Glomerular endothelial cell (primary cell): ENCODE data around the gene FGF18. TPM values are rescaled to one million over a fixed set of nuclear protein-coding genes. Genes with fewer than 3 reads are reported as not detected.

ENCODE experiments used
- DNase-seq: peaks from one replicate; pipeline ENCODE4 v3.0.0-alpha.2; 2011; ENCODE audit warnings: low read depth, low spot score; ENCODE audit errors: extremely low read depth
- total RNA-seq: library from RNA; depleted of rRNA; stranded (reverse); fragments of >200 nt; gene quantifications from 2 replicates; pipeline ENCODE4 v1.2.3, GENCODE V29; 2015

Gene FGF18
- total RNA-seq, 1 donor from 2014 or later: not detected

DNA sequence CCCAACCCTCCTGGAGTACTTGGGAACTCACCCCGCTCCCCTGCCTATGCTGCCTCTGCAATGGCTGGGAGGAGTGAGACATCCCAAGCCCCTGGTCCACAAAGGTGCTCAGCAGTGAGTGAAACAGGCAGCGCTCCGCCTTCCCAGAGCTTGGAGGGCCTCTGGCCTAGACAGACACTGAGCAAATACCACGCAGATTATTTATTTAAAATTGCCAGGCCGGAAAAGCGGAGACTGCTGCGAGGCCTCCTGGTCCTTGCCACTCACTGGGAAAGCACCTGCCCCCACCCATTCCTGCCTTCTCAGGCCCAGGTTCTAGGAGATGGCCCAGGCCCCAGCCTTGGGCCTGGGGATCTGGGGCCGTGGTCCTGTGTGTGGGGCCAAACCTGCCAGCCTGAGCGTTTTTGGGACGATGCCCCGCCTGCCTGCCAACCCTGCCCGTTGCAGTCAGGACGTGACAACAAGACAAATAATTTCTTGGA is 17.4 kb downstream of the FGF18 start:
- no peak for DNase-seq

DNA sequence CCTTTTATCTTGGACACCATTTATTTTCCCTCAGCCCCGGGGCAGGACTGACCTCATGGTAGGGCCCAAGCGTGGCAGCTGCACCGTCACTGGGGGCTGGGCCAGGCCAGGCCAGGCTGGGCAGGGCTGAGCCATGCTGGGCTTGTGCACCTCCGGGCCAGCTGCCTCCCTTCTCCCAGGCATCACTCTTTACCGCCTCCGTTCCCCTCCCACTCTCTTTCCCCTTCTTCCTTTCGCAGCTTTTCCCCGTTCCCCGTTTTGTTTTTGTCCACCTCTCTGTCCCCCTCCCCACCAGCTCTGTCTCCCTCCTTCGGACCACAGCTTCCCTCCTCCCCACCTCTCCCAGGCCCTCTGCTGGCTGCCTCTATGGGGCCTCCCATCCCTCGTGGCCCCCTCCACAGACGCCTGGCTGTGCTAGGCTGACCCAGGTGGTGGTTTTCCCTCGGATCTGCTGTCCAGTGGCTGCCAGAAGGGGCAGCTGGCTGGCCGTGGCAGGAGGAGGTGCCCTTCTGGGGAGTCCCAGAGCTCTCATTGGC is 17.9 kb downstream of the FGF18 start:
- DNase-seq: no peak

DNA sequence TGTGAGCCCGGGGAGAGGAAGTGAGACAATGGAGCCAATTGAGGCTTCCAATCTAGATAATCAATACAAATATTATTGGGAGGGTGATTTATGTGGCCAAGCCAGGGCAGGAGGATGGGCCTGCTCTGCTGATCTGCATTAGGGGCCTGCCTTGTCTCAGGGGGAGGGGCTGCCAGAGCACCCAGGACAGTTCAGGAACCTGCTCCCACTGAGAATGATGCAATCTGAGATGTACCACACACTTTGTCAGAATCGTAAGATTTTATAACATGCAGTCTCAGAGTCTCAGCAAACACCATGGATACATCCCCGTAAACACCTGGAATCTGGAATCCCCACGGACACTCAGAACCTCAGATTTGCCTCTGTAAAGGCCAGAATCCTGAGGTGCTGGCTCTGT is 19.3 kb downstream of the FGF18 start:
- DNase-seq: no peak

DNA sequence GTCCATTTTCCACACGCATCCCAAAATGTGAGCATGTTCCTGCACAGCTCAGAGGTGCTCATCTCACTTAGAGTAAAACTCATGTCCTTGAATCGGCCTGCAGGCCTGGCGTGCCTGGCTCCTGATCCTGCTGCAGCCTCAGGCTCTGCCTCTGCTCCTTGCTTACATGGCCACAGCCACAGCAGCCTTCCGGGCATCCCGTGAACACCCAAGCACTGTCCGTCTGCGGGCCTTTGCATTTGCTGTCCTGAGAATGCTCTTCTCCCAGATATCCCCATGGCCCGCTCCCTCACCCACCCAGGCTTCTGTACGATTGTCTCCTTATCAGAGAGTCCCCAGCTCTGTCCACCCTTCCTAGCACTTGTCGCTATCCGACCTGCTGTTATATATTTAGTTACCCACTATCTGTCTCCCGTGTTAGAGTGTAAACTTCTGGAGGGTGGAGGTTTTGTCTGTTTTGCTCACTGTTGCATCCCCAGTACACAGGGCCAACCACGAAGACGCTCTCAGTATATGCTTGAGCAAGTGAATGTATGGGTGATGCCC is 21.9 kb downstream of the FGF18 start:
- DNase-seq: no peak

DNA sequence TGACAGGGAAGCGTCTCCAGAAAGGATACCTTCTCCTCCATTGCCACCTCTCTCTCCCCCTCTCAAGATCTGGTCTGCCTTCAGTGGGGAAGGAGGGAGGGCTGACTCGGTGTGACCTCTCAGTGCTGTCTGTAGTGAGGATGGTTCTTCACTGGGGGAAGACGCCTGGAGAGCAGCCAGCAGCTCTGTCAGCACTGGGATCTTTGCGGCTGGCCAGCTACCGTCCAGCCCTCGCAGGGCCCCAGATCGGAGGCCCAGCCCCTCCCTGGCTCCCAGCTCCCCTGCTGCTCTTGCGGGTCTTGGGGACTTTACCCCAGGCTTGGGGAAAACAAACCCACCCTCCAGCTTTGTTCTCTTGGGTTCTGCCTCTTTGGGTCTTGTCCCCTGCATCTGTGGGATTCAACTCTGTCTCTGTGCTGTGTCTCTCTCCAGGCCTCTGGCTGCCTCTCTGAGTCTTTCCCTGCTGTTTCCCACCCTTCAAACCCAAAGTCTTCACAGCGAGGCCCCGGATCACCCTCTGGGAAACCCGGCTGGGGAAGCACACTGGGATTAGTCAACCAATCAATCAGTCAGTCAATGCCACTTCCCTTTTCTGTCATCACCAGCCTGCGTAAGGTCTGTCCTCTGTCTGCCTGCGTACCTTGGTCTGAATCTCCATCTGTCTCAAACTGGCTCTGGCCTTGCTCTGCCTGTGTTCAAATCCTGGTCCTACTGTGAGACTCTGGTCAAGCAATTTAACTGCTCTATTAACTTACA is 23.0 kb downstream of the FGF18 start:
- no peak for DNase-seq

DNA sequence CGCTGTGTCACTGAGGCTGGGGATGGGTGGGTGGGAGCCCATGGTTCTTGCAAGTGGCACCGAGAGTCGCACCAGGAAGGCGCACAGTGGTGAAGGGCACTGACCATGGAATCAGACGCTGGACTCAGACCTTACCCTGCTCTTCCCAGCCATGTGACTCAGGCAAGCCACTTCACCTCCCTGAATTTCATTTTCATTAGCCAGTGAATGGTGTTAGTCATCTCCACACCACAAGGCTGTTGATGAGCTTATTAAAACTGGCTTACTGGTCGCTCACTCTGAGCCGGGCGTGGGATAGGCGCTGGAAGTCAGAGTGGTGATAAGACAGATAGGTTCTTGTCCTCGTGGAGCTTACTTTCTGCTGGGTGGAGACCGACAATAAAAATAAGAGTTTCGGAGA is 25.1 kb downstream of the FGF18 start:
- DNase-seq: no peak

DNA sequence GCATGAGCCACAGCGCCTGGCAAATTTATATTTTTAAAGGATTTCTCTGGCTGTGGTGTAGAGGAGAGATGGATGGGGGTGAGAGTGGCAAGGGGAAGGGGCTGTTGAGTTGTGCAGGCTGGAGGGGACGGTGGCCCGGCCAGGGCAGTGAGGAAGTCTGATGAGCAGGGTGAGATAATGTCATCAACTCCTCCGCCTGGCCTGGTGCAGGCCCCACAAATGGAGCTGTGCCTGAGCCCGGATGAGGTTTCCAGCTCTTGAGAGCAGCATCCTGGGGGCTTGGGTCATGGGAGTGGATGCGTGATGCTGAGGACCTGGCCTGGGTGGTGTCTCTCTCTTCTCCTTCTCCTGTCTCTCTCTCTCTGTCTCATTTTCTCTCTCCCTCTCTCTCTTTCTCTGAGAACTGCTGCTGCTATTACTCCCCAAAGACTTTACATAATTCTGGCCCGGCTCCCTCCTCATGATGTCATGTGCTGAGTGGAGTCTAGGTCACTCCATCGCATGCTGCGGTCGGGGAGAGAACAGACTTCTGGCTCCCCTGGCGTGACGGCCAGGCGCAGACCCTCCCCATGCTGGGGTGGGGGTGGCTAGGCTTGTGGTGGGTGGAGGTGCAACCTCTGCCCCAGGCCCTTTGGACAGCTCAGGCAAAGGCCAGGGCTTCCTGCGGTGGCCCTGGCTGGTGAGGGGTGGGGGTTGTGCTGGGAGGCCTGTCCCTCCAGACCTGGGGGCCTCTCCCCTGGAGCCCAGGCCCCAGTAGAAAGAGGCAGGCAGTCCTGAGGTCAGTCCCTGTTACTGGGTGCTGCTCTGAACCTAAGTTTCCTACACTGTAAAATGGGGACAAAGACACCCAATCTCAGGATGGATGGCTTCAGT is 26.4 kb downstream of the FGF18 start:
- no peak for DNase-seq

DNA sequence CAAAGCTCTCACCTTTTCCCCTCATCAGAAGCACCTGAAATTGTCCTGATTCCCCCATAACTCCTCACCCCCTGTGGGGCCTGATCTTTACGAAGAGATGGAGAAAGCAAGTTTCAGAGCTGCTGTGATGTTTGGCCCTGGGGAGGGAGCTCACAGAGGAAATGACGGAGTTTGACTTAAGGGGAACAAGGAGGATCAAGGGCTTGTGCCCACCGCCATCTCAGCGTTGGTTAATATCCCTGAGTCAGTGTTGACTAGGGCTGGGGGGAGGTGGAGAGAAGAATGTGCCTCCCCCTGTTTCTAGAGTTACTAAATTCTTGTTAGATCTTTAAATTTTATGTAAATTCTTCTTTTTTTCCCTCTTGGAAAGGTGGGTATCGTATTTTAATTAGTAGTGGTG is 27.8 kb downstream of the FGF18 start:
- no peak for DNase-seq

DNA sequence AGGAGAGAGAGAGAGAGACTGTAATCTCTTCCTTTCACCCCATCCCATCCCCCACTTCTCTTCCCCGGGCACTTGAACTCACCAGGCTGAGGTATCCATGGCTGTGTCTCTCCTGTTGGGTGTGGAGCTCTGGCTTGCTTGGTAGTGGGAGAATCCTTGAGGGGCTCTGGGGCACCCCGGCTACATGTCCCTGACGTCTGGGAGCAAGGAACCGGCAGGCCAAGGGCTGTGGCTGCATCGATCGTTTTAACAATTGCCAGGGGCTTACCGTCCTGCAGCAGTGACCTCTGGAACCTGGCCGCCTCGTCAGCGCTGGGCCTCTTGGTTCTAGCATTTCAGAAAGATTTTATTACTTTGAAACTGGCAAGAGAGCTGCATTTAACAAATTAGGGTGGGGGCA is 30.0 kb downstream of the FGF18 start:
- no peak for DNase-seq

DNA sequence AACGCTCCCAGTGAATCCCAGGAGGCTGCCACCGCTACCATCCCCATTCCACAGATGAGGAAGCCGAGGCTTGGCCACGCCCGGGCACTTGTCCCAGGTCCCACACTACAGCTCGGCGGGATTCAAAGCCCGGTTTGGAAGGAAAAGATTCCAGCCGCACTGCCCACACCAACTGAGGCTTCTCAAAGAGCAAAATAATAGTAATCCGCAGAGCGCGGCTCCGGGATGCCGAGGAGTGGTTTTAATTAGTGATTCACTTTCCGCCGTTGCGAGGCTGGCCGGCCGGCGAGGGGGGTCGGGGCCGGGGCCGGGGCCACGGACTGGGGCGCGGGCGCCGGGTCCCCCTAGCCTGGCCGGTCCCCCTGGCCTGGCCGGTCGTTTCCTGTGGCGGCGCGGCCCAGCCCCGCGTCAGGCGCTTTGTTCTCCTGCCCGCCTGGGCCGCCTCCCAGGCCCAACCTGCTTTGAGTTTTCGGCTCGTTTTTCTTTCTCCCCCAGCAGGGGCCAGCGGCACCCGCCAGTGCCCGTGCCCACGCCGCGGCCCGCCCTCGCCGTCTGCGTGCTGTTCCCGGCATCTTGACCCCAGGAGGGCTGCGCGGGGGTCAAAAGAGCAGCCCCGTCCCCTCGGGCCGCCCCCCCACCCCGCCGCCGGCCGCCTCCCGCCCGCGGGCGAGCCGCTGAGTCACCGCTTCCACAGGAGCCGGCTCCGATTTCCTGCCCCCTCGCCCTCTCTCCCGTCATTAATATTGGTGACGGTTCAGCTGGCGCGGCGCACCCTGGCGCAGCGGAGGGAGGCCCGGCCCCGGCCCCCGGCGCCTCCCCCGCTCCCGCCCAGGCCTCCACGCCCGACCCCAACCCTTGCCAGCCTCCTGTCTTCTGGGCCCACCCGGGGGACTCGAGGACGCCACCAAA is 31.2 kb downstream of the FGF18 start:
- no peak for DNase-seq

DNA sequence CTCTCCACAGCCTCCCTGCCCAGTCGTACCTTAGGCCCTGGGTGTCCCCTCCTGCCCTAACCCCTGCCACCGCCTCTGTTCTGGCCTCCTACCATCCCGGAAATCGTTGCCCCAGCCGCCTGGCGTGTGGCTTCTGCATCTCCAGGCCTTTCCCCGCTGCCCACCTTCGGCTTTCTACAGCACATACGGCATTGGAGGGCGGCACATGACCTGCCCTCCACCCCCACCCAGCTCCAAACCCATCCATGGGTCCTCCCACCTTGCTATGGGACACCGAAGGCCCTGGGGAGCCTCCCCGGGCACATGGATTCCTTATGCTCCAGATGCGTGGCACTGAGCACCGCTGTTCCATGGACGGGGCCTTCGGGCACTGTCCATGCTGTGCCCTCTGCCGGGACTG is 32.0 kb downstream of the FGF18 start:
- DNase-seq: no peak

DNA sequence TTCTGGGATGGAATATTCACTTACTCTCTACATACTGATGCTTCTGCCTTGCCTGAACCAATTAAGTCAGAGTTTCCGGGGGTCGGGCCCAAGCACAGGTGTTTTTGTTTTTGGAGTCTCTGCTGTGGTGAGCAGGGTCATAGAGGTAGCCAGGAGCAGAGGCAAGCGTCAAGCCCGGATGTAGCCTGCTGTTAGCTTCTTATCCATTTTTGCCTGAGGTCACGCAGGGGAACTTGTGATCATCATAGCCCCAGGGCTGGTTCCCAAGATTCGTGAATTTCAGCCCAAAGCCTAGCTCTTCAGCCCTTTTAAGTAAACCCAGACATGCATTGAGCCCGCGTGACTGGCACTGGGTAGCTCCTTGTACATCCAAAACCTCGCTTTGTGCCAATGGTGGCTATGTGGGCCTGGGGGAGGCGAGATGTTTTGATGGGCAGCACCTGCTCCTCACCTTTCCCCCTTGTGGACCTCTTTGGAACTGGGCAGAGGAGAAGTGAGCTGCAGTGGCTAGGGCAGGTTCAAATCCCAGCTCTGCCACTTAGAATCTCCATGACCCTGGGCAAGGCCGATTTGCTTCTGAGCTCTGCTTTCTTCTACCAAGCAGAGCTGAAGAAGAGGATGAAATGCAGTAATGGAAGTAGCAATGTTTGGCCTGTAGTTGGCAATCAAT is 33.7 kb downstream of the FGF18 start:
- DNase-seq: no peak

DNA sequence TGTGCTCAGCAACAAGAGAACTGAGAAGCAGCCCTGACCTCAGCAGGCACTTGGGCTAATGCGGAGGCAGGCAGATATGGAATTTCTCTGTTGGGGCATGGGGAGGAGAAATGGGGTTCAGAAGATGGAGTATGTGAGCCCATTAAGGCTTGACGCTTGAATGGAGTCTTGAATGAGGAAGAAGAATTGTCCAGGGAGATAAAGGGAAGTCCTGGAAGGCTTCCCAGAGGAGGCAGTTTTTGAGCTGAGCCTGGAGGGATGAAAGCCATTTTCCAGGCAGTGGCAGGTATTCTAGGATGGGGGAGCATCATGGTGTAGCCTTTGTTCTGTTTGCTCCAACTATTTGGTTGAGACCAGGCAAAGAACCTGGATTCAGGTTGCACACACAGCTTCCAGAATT is 34.5 kb downstream of the FGF18 start:
- no peak for DNase-seq

DNA sequence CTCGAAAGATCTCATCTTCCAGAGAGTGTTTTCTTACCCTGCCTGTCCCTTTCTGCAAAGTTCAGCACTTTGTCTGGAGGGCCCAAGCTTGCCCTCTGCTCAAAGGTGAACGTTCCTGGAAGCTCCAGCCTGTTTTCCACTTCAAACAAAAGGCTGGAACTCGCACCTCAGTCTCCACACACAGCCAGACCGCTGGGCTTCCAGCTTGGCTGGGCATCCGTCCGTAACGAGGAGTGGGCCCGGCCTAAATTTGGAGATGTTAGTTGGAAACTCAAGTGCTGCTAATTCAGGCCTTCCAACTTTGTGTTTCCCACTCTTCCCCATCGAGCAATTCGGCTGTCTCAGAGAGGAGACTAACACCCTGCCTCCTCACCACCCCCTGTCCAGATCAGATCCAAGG is 35.1 kb downstream of the FGF18 start:
- DNase-seq: no peak

DNA sequence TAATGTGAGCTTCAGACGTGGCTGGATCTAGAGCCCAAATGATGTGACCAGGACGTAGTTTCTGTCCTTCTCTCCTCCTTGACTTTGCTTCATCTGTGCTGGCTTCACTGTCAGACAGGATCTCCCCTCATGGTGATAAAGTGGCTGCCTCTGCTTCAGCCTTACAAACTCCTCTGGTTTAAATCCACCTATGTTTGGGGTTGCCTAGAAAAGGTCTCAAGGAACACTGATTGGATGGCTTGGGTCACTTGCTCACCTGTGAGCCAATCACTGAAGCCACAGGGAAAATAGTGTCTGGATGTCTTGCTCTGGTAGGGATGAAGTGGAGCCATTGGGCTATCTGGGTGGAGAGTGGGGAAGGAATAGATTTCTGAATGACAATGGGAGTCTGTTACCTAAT is 36.1 kb downstream of the FGF18 start:
- DNase-seq: no peak

DNA sequence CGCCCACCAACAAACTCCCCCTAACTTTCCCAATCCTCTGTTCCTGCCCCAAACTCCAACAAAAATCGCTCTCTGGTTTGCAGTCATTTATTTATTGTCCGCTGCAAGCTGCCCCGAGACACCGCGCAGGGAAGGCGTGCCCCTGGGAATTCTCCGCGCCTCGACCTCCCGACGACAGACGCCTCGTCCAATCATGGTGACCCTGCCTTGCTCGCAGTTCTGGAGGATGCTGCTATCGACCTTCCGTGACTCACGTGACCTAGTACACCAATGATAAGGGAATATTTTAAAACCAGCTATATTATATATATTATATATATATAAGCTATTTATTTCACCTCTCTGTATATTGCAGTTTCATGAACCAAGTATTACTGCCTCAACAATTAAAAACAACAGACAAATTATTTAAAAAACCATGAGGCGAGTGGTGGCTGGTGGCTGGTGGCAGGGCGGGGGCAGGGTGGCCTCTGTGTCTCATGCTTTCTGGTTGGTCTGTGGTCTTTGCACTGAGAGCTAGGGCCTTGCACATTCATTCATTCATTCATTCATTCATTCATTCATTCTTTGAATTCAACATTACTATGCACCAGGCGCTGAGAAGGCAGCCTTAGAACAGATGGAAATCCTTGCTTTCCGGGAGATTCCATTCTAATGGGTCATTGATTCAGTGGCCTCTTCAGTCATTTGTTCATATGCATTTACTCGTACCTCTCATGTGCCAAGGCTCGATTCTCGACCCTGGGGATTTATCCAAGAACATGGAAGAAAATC is 37.9 kb downstream of the FGF18 start:
- no peak for DNase-seq

DNA sequence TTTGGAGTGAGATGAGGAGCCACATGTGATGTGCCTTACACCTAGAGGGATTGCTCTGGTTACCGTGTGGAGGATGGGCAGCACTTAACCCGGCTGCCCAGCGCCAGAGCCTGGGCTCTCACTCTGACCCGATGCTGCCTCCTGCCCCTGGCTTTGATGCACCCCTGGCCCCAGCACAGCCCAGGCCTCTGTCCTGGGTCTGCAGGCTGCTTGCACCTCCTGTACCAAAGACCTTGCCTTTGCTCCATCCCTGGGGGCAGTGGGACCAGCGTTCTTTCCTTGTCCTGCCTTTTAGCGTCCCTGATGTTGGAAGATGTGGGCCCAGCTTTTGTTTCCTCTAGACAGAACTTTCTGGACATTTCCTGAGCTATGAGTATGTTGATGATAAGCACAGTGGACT is 40.4 kb downstream of the FGF18 start:
- DNase-seq: no peak

DNA sequence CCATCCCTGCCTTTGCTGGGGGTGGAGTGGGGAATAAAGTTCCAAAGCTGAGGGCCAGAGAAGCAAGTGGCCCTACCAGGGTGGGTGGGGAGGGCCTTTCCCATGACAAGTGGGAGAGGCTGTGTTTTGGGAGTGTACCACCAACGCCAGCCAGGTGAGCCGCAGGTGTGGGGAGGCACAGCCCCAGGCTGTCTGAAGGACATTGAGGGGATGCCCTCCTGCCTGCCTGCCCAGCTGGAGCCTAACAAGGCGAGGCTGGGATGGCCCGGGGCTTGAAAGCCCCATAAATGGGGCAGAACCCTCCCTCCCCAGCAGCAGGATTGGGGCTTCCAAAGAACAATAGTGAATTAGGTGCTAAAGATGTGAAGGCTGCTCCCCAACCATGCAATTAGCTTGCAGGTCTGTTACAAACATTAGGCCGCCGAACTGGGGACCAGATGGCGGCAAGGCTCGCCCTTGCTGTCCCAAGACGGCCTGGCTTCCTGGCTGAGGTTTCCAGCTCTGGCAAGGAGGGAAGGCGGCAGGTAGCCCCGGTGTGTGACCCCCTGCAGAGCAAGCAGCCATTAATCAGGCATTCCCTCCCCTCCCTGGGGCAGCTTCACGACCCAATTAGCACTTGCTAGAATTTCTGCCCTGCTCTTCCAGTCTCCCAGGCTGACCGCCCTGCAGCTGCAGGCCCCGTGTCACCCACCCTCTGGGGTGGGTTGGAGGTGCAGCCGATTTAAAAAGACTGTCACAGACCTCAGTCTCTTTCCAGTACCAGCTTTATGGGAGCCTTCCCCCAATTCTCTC is 42.9 kb downstream of the FGF18 start:
- no peak for DNase-seq
